IMR-90 (cell line): Measurements from ENCODE around the gene GBE1. TPM values are rescaled to one million over a fixed set of nuclear protein-coding genes. Genes with fewer than 3 reads are reported as not detected.

Experiments used
- ATAC-seq: fragments of 200-7000 bp; cut with Tn5 transposase; 2 replicates; pipeline ENCODE4 v1.9.1; 2020; ENCODE audit warnings: low read depth, mild to moderate bottlenecking, moderate library complexity
- BruUV-seq: library from RNA; stranded (reverse); fragments of 400-500 nt; replicated peaks from 2 replicates; lab custom pipeline; 2021; lab: Mats Ljungman, UMichigan
- CTCF ChIA-PET: fragments of 300-600 bp; formaldehyde crosslinking; extraction: SDS; loops from one replicate; lab custom pipeline; 2021; ENCODE audit warnings: antibody characterized with exemption; lab: Yijun Ruan, JAX
- POLR2A ChIA-PET: fragments of 300-600 bp; sonication (Branson Sonifier 250); formaldehyde crosslinking; loops from one replicate; lab custom pipeline; 2022; ENCODE audit warnings: antibody characterized with exemption; ENCODE audit not compliant: unreplicated experiment; lab: Charles Lee
- DNase-seq: peaks from one replicate; pipeline ENCODE4 v3.0.0; 2013
- H2AFZ ChIP-seq: replicated peaks from 2 replicates; pipeline ENCODE3; 2013; ENCODE audit warnings: low read length, mild to moderate bottlenecking; ENCODE audit not compliant: poor library complexity
- H2AK5ac ChIP-seq: 2 replicates; pipeline ENCODE4 v1.6.1; 2013; ENCODE audit warnings: low read depth, low read length, inconsistent platforms
- H2AK9ac ChIP-seq: replicated peaks from 2 replicates; pipeline ENCODE3; 2013; ENCODE audit warnings: mild to moderate bottlenecking, low read depth, low read length, moderate library complexity; ENCODE audit not compliant: poor library complexity
- H2BK120ac ChIP-seq: 2 replicates; pipeline ENCODE4 v1.6.1; 2013; ENCODE audit warnings: low read depth, low read length, inconsistent platforms
- H2BK15ac ChIP-seq: 3 replicates; pipeline ENCODE4 v1.6.1; 2013; ENCODE audit warnings: low read depth, low read length, inconsistent platforms
- H2BK20ac ChIP-seq: 2 replicates; pipeline ENCODE4 v1.6.1; 2013; ENCODE audit warnings: low read depth, mild to moderate bottlenecking, inconsistent platforms, low read length, moderate library complexity
- H2BK5ac ChIP-seq: 2 replicates; pipeline ENCODE4 v1.6.1; 2013; ENCODE audit warnings: mild to moderate bottlenecking, low read depth, low read length, inconsistent platforms; ENCODE audit not compliant: poor library complexity, severe bottlenecking
- H3K14ac ChIP-seq: replicated peaks from 2 replicates; pipeline ENCODE4 v1.6.1; 2013; ENCODE audit warnings: low read depth, low read length, inconsistent platforms
- H3K18ac ChIP-seq: 2 replicates; pipeline ENCODE4 v1.6.1; 2013; ENCODE audit warnings: low read depth, low read length, control low read depth
- H3K23ac ChIP-seq: 2 replicates; pipeline ENCODE4 v1.6.1; 2013; ENCODE audit warnings: low read depth, low read length, inconsistent platforms
- H3K27ac ChIP-seq: 2 replicates; pipeline ENCODE4 v1.5.1; 2013; ENCODE audit warnings: mild to moderate bottlenecking, control low read depth, low read length; ENCODE audit not compliant: insufficient read depth
- H3K27me3 ChIP-seq: 2 replicates; pipeline ENCODE4 v1.6.1; 2013; ENCODE audit warnings: low read length; ENCODE audit not compliant: control insufficient read depth, insufficient read depth
- H3K36me3 ChIP-seq: 2 replicates; pipeline ENCODE4 v1.6.1; 2013; ENCODE audit warnings: low read length, mixed read lengths; ENCODE audit not compliant: control insufficient read depth, insufficient read depth
- H3K4ac ChIP-seq: 2 replicates; pipeline ENCODE4 v1.6.1; 2013; ENCODE audit warnings: low read depth, low read length, inconsistent platforms
- H3K4me1 ChIP-seq: 2 replicates; pipeline ENCODE4 v1.6.1; 2013; ENCODE audit warnings: low read length, mixed read lengths; ENCODE audit not compliant: control insufficient read depth, insufficient read depth
- H3K4me2 ChIP-seq: 2 replicates; pipeline ENCODE4 v1.6.1; 2013; ENCODE audit warnings: low read depth, mild to moderate bottlenecking, control low read depth, low read length, moderate library complexity
- H3K4me3 ChIP-seq: 2 replicates; pipeline ENCODE4 v1.5.1; 2013; ENCODE audit warnings: low read depth, mild to moderate bottlenecking, control low read depth, low read length, moderate library complexity; ENCODE audit not compliant: insufficient read depth
- H3K56ac ChIP-seq: 2 replicates; pipeline ENCODE4 v1.6.1; 2013; ENCODE audit warnings: low read length, inconsistent platforms; ENCODE audit not compliant: insufficient read depth; ENCODE audit errors: extremely low read depth
- H3K79me1 ChIP-seq, 2 experiments: 2 replicates each; pipeline ENCODE4 v1.6.1; 2013; ENCODE audit warnings: low read length in 2 of 2, inconsistent platforms in 1 of 2, low read depth in 1 of 2
- H3K9ac ChIP-seq: 2 replicates; pipeline ENCODE4 v1.6.1; 2013; ENCODE audit warnings: low read depth, low read length, control low read depth
- H3K9me1 ChIP-seq: 2 replicates; pipeline ENCODE4 v1.6.1; 2013; ENCODE audit warnings: low read length, inconsistent platforms; ENCODE audit not compliant: insufficient read depth
- H3K9me3 ChIP-seq: 2 replicates; pipeline ENCODE4 v1.6.1; 2013; ENCODE audit warnings: low read length; ENCODE audit not compliant: control insufficient read depth, insufficient read depth
- H4K20me1 ChIP-seq: 2 replicates; pipeline ENCODE4 v1.6.1; 2013; ENCODE audit warnings: low read length, inconsistent platforms; ENCODE audit not compliant: insufficient read depth
- H4K5ac ChIP-seq: 2 replicates; pipeline ENCODE4 v1.6.1; 2013; ENCODE audit warnings: mild to moderate bottlenecking, low read depth, low read length, control low read depth
- H4K8ac ChIP-seq, 2 experiments: 2 replicates each; pipeline ENCODE4 v1.6.1; 2013; ENCODE audit warnings: low read depth in 2 of 2, low read length in 2 of 2, control low read depth in 1 of 2, inconsistent platforms in 1 of 2
- H4K91ac ChIP-seq: 2 replicates; pipeline ENCODE4 v1.6.1; 2013; ENCODE audit warnings: low read depth, low read length, inconsistent platforms; ENCODE audit not compliant: insufficient read depth
- BHLHE40 ChIP-seq: fragments of 150-350 bp; IDR thresholded peaks from 2 replicates; pipeline ENCODE4 v1.6.1; 2016; ENCODE audit warnings: mild to moderate bottlenecking, low read depth, low read length
- CEBPB ChIP-seq: IDR thresholded peaks from 2 replicates; pipeline ENCODE4 v1.6.1; 2012; ENCODE audit warnings: low read depth, low read length, improper control_type of control experiment
- CHD1 ChIP-seq: IDR thresholded peaks from 2 replicates; pipeline ENCODE4 v1.6.1; 2012; ENCODE audit warnings: low read depth, low read length, improper control_type of control experiment
- CTCF ChIP-seq: conservative IDR thresholded peaks from 2 replicates; pipeline ENCODE4 v1.5.1; 2012; ENCODE audit warnings: mild to moderate bottlenecking, low read depth, low read length, improper control_type of control experiment
- ELK1 ChIP-seq: fragments of 150-350 bp; IDR thresholded peaks from 2 replicates; pipeline ENCODE4 v1.6.1; 2016; ENCODE audit warnings: low read depth, mild to moderate bottlenecking, low read length, moderate library complexity, borderline replicate concordance
- FOS ChIP-seq: fragments of 150-350 bp; IDR thresholded peaks from 2 replicates; pipeline ENCODE4 v1.6.1; 2016; ENCODE audit warnings: low read depth, low read length
- MAFK ChIP-seq: IDR thresholded peaks from 2 replicates; pipeline ENCODE4 v1.6.1; 2012; ENCODE audit warnings: low read depth, low read length, improper control_type of control experiment
- MAZ ChIP-seq: IDR thresholded peaks from 2 replicates; pipeline ENCODE4 v1.6.1; 2012; ENCODE audit warnings: low read depth, mild to moderate bottlenecking, low read length, improper control_type of control experiment, moderate library complexity, borderline replicate concordance
- MXI1 ChIP-seq: IDR thresholded peaks from 2 replicates; pipeline ENCODE4 v1.6.1; 2012; ENCODE audit warnings: low read depth, mild to moderate bottlenecking, low read length, moderate library complexity, borderline replicate concordance
- NFE2L2 ChIP-seq: fragments of 150-350 bp; IDR thresholded peaks from 2 replicates; pipeline ENCODE4 v1.6.1; 2016; ENCODE audit warnings: low read depth, mild to moderate bottlenecking, low read length
- POLR2A ChIP-seq: IDR thresholded peaks from 2 replicates; pipeline ENCODE4 v1.6.1; 2012; ENCODE audit warnings: mild to moderate bottlenecking, low read depth, low read length
- RAD21 ChIP-seq: IDR thresholded peaks from 2 replicates; pipeline ENCODE4 v1.6.1; 2012; ENCODE audit warnings: low read length, improper control_type of control experiment
- RCOR1 ChIP-seq: IDR thresholded peaks from 2 replicates; pipeline ENCODE4 v1.6.1; 2012; ENCODE audit warnings: mild to moderate bottlenecking, low read length, improper control_type of control experiment; ENCODE audit not compliant: insufficient replicate concordance
- RFX5 ChIP-seq: IDR thresholded peaks from 2 replicates; pipeline ENCODE4 v1.8.0; 2012; ENCODE audit warnings: low read depth, mild to moderate bottlenecking, low read length, moderate library complexity
- SMC3 ChIP-seq: fragments of 150-350 bp; IDR thresholded peaks from 2 replicates; pipeline ENCODE4 v1.6.1; 2016; ENCODE audit warnings: low read depth, mild to moderate bottlenecking, antibody characterized with exemption, low read length, moderate library complexity
- USF2 ChIP-seq: fragments of 150-350 bp; IDR thresholded peaks from 2 replicates; pipeline ENCODE4 v1.6.1; 2017; ENCODE audit warnings: mild to moderate bottlenecking, antibody characterized with exemption, low read length, low read depth
- WGBS, 2 experiments: methylation state at CpG; one replicate each; pipeline versions ENCODE4 v1.1.5 to v1.1.7; 2013; ENCODE audit warnings: missing lambda C conversion rate in 2 of 2; ENCODE audit not compliant: insufficient read length in 1 of 2; ENCODE audit errors: extremely low coverage in 2 of 2; 5-methylcytosine and 5-hydroxymethylcytosine counted together
- dilution Hi-C: fragments of 300-500 bp; cut with HindIII; formaldehyde crosslinking; loops from one replicate; pipeline ENCODE4 v1.14.3; 2018; ENCODE audit warnings: low sequenced_read_pairs; ENCODE audit not compliant: unreplicated experiment
- in situ Hi-C: fragments of 300-500 bp; cut with MboI; formaldehyde crosslinking; loops from 3 replicates; pipeline ENCODE4 v1.14.3; 2019; ENCODE audit warnings: low sequenced_read_pairs, inconsistent platforms, mixed read lengths
- intact Hi-C: fragments of 100-400 bp; cut with micrococcal nuclease; formaldehyde crosslinking; loops from 2 replicates; pipeline ENCODE4 v1.10.0; 2022
- polyA plus RNA-seq, 3 experiments: library from polyadenylated mRNA; depleted of rRNA; stranded (reverse); fragments of >200 nt; gene quantifications; 2 replicates each; pipeline ENCODE4 v1.2.3, GENCODE V29; 2012; ENCODE audit warnings: low replicate concordance in 1 of 3
- total RNA-seq: library from RNA; depleted of rRNA; stranded (reverse); fragments of >200 nt; gene quantifications from 2 replicates; pipeline ENCODE4 v1.2.3, GENCODE V29; 2012

Gene GBE1
- total and polyA plus RNA-seq, 2 of the 4 experiments (the other 2 are of a cell fraction), result 36.7 to 90.3 TPM

- dilution Hi-C loops, result no loop called here
Measured at GRCh38 chr3:81699536-81700320, 61.7 kb downstream of the GBE1 start.

More at GRCh38 chr3:81699536-81700320, 61.7 kb downstream of the GBE1 start:
- Histone ChIP-seq H4K91ac (no peak overlapping the region), H3K4me2 (no peak overlapping the region), H3K9me1 (no peaks in the 10 kb centered on the region), H2AK9ac (no peak overlapping the region), H3K56ac (no peak overlapping the region), H3K4ac (no peak overlapping the region), H3K27ac (no peak overlapping the region), H4K5ac (no peak overlapping the region), H3K79me1 (peaks cover 18 to 34% of the 10 kb centered on the region in 2 experiments), H3K23ac (no peak overlapping the region), H4K8ac (no peak overlapping the region), H4K20me1 (no peaks in the 10 kb centered on the region), H2AK5ac (no peak overlapping the region), H3K27me3 (no peaks in the 10 kb centered on the region), H3K4me3 (no peak overlapping the region), H3K36me3 (peaks cover 8% of the 10 kb centered on the region), H2AFZ (no peak overlapping the region), H2BK15ac (no peak overlapping the region), H3K14ac (no peak overlapping the region), H2BK20ac (no peak overlapping the region), H3K18ac (no peak overlapping the region), H3K9me3 (no peaks in the 10 kb centered on the region), H3K4me1 (no peaks in the 10 kb centered on the region; the same call in 1 of the 2 replicates), H2BK120ac (no peak overlapping the region), H3K9ac (no peak overlapping the region), H2BK5ac (no peak overlapping the region)
- no CpG with 5 or more reads among the region's 8 CpGs for WGBS, 2 experiments
- ChIA-PET CTCF (no interaction called here), POLR2A (no interaction called here)
- TF ChIP-seq CTCF (no peak), POLR2A (no peak), USF2 (no peak), CEBPB (no peak), NFE2L2 (no peak), ELK1 (no peak), FOS (no peak), CHD1 (no peak), MAZ (no peak), RAD21 (no peak), MAFK (no peak), RCOR1 (no peak), RFX5 (no peak), SMC3 (no peak), MXI1 (no peak), BHLHE40 (no peak)
- in situ Hi-C loops (no loop called here), intact Hi-C loops (no loop called here)
- no TSS peak for BruUV-seq
- DNase-seq (no peak), ATAC-seq (no peak)
